ENCODE results near the gene TMEM18.

DNA sequence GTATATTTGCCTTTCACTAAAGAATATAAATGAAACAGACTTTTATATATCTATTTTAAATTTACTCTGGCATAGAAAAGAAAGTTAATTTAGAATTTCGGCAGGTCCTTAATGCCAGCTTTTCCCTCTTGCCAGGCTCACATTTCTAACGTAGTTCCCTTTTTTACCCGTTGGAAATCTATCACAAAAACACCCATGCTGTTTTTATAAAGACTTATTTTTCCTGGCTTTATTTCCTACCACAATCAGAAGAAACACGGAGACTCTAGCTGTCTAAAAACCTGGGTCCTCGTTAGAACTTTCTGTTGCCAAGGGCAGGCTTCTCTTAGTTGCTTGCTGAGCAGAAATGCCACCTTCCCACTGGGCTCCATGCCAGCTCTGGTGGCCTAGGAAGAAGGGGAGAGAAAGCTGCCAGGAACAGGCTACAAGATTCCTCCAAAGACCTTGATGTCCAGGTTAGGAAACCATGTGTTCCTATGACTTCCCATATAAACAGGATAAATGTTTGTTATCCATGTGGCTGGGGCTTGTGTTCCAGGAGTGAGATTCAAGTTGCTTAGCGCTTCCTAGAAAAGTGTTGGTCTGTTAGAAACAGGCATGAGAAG lies 17.8 kb upstream of the TMEM18 start:
- TF ChIP-seq POLR2AphosphoS5 (IDR thresholded peaks at IDR 0.05; ENCODE audit: low read depth, low read length) (no peak), SIN3A (IDR thresholded peaks at IDR 0.05; ENCODE audit: borderline replicate concordance, insufficient read depth, low read length) (no peak), TAF1 (IDR thresholded peaks at IDR 0.05; ENCODE audit: borderline replicate concordance, insufficient read depth, low read length) (no peak), FOXP2 (optimal IDR thresholded peaks at IDR 0.05; ENCODE audit: borderline replicate concordance, extremely low read depth, extremely low read length, insufficient read depth) (no peak)
- TF ChIP-seq, protein P1, sequence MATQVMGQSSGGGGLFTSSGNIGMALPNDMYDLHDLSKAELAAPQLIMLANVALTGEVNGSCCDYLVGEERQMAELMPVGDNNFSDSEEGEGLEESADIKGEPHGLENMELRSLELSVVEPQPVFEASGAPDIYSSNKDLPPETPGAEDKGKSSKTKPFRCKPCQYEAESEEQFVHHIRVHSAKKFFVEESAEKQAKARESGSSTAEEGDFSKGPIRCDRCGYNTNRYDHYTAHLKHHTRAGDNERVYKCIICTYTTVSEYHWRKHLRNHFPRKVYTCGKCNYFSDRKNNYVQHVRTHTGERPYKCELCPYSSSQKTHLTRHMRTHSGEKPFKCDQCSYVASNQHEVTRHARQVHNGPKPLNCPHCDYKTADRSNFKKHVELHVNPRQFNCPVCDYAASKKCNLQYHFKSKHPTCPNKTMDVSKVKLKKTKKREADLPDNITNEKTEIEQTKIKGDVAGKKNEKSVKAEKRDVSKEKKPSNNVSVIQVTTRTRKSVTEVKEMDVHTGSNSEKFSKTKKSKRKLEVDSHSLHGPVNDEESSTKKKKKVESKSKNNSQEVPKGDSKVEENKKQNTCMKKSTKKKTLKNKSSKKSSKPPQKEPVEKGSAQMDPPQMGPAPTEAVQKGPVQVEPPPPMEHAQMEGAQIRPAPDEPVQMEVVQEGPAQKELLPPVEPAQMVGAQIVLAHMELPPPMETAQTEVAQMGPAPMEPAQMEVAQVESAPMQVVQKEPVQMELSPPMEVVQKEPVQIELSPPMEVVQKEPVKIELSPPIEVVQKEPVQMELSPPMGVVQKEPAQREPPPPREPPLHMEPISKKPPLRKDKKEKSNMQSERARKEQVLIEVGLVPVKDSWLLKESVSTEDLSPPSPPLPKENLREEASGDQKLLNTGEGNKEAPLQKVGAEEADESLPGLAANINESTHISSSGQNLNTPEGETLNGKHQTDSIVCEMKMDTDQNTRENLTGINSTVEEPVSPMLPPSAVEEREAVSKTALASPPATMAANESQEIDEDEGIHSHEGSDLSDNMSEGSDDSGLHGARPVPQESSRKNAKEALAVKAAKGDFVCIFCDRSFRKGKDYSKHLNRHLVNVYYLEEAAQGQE (IDR thresholded peaks at IDR 0.05; ENCODE audit: insufficient read depth in 1 of 2, low read depth in 2 of 2, low read length in 2 of 2): no peak

All from PFSK-1 (cell line).